ENCODE results near the gene RTRAF.

The RTRAF gene

DNA sequence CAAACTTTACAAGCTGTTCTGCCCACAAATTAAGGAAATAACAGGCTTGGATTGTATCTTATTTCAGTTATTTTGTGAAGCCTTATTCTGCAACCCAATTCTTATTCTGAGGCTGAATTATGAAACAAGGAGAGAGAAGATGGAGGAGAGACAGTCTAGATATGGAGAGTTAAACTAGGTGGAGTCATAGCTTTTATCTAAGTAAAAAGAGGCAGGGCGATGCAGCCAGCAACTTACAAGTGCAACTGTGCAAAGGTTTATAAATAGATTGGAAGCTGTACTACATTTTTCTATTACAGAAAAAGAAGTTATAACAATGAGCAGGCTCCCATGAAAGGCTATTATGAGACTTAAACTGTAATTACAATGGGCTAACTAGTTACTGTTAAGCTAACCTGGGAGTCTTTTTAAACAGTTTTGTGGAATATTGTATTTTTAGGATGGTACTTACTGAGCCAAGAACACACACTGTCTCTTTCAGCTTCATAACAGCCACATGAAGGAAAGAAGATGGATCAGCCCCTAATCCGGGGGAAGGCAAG is 57.1 kb downstream of the RTRAF start:
- DNase-seq (ENCODE audit: low read depth, low spot score) = no peak
- no peak overlapping the region for H3K27ac ChIP-seq

DNA sequence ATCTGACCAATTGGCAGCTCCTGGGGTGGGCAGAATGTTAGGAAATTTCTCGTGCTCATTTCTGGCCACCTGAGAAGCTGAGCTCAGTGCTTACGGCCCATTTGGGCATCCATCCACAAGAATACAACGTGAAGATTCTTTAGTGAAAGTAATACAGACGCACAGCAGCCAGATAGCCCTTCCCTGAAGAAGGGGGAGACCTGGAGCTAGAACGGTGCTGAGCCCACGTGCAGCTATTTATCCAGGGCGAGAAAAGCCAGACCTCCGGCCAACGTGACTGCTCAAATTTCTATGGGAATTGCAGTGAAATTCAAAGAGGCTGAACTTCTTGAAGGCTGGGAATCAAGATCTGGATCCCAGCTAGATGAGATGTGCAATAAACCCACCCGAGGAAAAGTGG is 58.8 kb downstream of the RTRAF start:
- no peak for DNase-seq (ENCODE audit: low read depth, low spot score)
- H3K27ac ChIP-seq = no peak overlapping the region

DNA sequence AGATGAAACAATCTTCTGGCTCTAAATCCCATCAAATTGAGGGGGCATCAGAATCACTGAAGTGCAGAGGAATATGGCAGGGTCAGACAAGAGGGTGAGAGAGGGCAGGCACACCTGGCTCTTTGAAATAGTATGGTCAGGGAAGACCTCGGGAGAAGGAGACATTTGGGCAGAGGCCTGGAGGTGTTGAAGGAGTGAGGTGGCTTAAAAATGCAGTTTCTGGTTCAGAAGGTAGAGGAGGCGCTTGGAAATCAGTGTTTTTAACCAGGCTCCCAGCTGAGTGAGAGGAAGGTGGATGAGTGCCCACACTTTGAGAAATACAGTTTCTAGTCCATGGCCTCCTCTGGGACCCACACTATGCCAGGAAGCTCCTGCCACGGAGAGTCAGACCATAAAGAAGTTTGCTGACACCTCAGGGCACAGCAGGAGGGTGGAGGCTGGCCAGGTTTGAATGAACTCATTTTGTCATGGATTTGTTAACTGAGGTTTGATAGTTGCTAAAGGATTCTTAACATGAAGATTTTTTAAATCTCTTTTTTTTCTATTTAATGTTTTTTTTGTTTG is 59.4 kb downstream of the RTRAF start:
- no peak for DNase-seq (ENCODE audit: low read depth, low spot score)
- no peak overlapping the region for H3K27ac ChIP-seq

DNA sequence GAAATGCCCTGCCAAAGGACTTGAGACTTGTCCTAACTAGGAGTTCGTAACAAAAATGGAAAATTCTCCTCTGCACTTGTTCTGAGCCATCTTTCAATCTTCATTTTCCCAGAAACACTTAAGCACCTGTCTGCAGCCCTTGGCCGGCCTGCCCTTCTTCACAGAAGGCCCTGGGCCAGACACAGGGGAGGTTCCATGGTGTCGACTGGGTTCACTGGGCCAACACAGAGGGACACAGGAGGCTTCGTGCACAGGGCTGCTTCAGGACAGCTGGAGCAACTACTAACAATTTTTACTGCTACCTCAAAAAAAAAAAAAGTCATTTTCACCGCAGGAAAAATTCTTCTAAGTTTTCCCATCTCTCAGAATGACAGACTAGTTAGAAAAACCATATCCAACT is 59.9 kb downstream of the RTRAF start:
- no peak overlapping the region for H3K27ac ChIP-seq
- no peak for DNase-seq (ENCODE audit: low read depth, low spot score)

DNA sequence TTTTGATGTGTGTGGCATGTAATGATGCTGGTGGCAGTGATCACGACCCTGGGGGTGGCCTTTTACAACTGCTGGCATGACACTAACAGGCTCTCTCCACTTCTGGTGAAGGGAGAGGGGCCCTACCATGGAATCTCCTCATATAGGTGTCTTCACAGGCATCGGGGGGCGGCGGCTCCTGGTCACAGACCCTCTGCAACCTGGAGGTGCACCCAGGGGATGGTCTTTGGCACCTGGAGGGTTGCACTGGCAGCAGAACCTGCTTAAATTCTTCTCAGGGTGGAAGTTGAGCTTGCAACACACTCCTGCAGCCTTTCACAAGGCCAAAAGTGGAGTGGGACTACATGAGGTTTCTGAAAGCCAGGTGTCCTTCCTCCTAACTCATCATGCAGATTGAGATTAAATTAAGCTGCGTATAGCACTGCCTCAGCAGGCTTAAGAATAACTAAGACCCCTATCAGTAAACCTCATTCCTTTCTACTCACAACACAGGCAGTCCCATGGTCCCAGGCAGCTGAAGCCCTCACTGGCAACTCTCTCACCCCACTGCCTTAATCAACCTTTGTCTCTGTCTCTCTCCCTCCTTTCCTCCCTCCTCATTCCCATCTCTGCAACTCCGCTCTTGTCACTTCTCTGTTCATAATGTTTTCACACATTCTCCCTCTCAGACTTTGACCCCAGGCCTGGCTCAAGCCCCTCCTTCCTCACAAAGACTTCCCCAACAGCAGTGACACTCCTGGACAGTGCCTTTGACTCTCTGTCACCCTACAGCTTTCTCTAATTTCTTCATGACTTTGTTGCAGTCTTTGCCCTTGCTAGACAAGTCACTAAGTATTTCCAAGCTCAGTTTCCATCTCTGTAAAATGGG is 60.6 kb downstream of the RTRAF start:
- no peak overlapping the region for H3K27ac ChIP-seq
- DNase-seq (ENCODE audit: low read depth, low spot score) = no peak

DNA sequence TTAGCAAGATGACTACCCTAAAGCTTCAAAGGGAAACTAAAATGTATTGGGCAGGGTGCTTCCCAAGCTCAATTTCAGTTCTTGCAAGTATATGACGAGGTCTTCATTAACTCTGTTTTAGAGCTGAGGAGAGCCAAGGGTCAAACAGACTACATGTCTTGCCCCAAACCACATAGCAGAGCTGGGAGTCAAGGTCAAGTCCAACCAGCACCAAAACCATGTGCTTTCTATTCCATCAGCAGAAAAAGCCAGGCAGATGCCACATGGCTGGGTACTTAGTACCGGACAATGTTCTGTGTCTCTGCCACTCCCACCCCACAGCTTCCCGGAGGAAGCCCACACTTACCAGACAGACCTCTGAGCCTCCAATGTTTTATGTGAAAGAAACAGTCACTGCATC is 61.9 kb downstream of the RTRAF start:
- H3K27ac ChIP-seq = no peak overlapping the region
- DNase-seq (ENCODE audit: low read depth, low spot score) = no peak

DNA sequence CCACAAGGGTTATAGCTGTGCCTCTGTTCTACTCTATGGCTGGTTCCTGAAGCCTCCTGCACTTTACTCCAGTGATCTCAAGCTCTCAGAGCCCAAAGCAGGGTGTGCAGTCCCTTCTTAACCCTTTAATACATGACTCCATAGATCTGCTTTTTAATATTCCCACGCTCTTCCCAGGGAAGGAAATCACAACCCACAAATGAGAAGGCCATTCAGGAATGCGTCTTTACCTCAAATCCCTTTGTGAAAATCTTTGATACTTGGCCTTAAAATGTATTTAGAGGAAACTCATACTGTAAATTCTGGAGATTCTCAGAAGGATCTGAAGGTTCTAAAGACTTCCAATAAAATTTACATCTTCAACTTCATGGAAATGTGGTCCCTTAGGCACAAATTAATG is 62.5 kb downstream of the RTRAF start:
- no peak overlapping the region for H3K27ac ChIP-seq
- no peak for DNase-seq (ENCODE audit: low read depth, low spot score)

DNA sequence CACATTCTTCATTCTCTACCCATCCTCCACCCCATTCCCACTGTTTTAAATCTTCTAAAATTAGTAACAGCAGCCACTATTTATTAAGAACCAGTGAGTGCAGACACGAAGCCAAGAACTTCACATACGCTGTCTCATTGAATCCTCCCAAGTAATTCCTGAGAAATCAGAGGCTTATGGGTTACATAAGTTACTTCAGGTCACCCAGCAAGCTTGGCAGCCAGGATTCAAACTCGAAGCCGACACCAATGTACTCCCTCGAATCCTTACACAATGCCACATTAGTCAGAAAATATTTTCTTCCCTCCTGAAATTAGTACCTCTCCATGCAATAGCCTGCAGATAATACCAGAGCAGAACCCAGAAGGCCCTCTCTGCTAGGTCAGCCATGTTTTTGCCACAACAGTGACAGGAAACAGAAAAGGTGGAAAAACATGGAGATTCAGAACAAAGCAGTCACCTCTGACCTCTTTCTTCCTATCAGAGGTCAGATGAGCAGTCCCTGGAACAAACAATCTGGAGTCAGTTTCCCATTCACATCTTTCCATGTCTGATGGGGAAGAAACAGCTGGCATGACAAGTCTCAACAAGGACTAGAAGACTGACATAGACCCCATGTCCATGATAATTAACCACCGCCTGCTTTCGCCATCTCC is 63.1 kb downstream of the RTRAF start:
- no peak overlapping the region for H3K27ac ChIP-seq
- no peak for DNase-seq (ENCODE audit: low read depth, low spot score)

DNA sequence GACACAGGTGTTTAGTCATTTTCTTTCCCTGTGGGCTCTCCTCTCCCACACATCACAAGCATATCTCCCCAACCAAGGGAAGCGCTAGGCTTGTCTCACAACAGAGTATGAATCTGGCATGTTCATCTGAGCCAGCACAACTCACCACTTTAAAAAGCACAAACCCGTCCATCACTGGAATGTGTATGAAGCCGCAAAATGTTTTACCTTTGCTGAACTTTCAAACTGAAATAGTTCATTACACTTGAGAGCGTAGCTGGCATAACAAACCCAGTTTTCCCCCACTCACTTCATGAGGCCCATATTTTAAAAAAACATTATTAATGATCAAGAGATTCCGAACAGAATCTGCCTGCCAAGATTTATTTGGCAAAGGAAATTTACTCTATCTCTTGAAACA is 63.7 kb downstream of the RTRAF start:
- DNase-seq (ENCODE audit: low read depth, low spot score) = no peak
- H3K27ac ChIP-seq = no peak overlapping the region

DNA sequence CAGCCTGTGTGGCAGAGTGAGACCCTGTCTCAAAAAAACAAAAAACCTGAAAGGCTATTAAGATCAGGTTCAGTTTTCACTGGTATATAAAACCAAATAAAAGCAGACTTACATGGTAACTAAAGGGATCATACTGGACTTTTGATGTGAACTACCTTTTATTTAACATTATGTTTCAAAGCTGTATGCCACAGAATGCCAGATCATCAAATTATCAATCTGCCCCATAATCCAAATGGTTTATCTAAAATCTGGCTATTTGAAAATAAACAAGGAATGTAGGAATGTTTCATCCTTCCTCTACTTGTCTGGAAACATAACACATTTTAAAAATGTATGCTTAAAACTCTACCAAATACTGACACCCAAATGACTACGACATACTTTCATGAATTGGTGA is 65.3 kb downstream of the RTRAF start:
- no peak overlapping the region for H3K27ac ChIP-seq
- DNase-seq (ENCODE audit: low read depth, low spot score) = no peak

DNA sequence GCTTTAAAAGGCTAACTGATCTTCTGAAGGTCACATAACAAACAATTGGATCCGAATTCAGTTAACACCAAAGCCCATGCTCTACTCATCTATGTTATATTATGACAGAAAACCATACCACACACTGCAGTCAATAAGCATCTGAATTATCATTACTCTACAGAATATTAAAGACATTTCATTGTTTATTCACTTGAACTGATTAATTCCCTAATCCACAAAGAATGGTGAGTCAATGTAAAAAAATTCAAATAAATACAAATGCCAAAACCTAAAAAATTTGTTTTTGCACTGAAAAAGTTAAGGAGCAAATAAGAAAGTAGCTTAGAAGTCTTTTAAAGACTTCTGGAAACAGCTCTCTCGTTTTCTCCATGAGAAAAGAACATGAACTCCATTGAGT is 65.8 kb downstream of the RTRAF start:
- no peak for DNase-seq (ENCODE audit: low read depth, low spot score)

DNA sequence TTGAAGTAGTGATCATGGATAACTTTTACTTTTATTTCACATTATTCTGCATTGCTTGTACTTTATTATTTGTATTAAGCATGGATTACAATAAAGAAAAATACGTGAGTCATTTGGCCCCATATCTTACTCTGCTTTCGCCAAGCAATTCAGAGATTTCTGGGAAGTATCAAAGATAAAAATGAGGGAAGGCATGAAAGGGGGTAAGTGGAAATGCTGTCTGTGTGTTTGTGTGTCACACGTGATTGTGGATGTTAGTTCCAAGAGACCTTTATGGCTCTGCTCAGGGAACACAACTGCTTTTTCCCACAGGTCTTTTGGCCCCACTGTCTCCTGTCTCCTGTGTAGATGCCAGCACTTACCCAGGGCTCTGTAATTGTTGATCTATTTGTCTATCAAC is 69.0 kb downstream of the RTRAF start:
- H3K27ac ChIP-seq = no peak overlapping the region
- DNase-seq (ENCODE audit: low read depth, low spot score) = no peak

More for the DNA sequence above, 65.8 kb downstream of the RTRAF start:
- no peak overlapping the region for H3K27ac ChIP-seq

DNA sequence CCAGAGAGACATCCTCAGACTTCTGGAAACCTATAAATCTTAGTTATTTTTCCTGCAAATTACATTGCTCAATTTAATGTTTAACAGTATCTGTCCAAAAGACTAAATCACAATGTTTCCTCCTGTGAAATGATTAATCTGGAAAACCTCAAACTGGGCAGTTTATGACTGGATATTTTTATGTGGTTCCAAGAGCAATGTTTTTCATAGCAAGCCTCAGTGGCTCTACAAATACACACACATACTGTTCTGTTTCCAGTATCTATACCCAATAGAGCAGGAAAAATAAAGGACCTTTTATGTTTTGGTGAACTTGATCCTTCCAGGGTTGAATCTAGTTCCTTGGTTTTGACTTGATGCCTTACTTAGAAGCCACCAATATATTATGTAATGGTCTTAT is 70.3 kb downstream of the RTRAF start:
- DNase-seq (ENCODE audit: low read depth, low spot score) = no peak
- H3K27ac ChIP-seq = no peak overlapping the region

DNA sequence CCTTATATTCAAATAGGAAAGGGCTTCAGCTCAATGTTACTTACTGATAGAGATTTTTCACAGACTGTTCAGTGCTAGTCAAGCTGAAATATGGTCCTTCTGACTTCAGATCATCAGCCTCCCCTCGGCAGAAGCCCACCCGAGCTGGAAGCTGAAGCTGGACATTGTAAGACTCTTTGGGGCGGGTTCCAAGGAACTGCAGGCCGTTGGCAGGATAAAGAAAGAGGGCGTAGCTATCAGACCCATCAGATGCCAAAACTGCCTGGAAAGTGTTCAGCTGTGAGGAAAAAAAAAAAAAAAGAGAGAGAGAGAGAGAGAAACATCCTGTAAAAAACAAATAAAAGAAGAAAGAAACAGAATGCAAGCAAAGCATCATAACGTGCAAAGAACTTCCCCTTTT is 70.7 kb downstream of the RTRAF start:
- no peak for DNase-seq (ENCODE audit: low read depth, low spot score)

More for the DNA sequence above, 70.7 kb downstream of the RTRAF start:
- no peak overlapping the region for H3K27ac ChIP-seq
